Fibroblast of lung (primary cell): ENCODE measurements around the gene SLC2A5.

Experiments used
- CTCF ChIP-seq, 2 donors: IDR thresholded peaks in 1 of 2; conservative IDR thresholded peaks in 1 of 2; 1 replicate in 1 of 2; 2 replicates in 1 of 2; pipeline ENCODE4 v1.5.1; 2011 to 2012; ENCODE audit warnings: low read length in 2 of 2, control low read depth in 1 of 2, inconsistent platforms in 1 of 2, low read depth in 1 of 2, mild to moderate bottlenecking in 1 of 2
- EZH2 ChIP-seq: IDR thresholded peaks from 2 replicates; pipeline ENCODE4 v1.5.1; 2012; ENCODE audit warnings: low read length, control low read depth, mild to moderate bottlenecking; ENCODE audit errors: missing control alignments

- no peak for TF ChIP-seq CTCF (conservative IDR thresholded peaks at IDR 0.05 in 1 of 2, IDR thresholded peaks at IDR 0.05 in 1 of 2; ENCODE audit: low read depth in 1 of 2, low read length in 2 of 2)
- no peak for TF ChIP-seq EZH2
These were observed 49.1 kb downstream of the SLC2A5 start for GRCh38 chr1:9020305-9020704.
